HG03025 (cell line): ENCODE data around the gene ADAMTS17.
A peak's percentile ranks its signal among the peaks of the same experiment; 100 is the strongest.
"Not testable (repeated sequence)": the region's sequence is repeated elsewhere in the genome, so short reads cannot be mapped to it uniquely, and the experiment has no call there.

Experiments
- ATAC-seq: cut with Tn5 transposase; IDR thresholded peaks from one replicate; pipeline ENCODE4 v1.9.1; 2021; ENCODE audit warnings: mild to moderate bottlenecking, moderate library complexity; ENCODE audit not compliant: unreplicated experiment, low FRiP score

Gene ADAMTS17

DNA sequence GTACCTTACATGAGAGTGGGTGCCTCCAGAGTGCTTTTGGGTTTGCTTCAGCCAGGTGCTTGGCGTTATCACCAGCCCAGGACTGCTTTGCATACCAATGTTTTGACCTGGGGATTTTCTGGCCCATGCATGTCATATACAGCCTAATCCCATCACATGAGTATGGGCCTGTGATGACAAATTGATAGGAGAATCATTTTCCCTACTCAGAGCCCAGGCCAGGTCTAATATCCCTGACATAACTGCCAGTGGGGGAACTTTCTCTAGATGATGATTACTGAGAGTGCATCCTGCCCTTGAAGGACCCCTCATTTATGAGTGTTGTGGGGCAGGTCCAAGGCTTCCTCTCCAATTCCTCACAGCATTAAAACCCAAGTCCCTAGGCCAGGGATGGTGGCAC, 411.1 kb downstream of the ADAMTS17 start:
- no peak for ATAC-seq

- ATAC-seq, result no peak
Measured at GRCh38 chr15:99929266-99929665, 412.5 kb downstream of the ADAMTS17 start.

- ATAC-seq, result peak; percentile 70
Measured at GRCh38 chr15:99928429-99928981, 413.3 kb downstream of the ADAMTS17 start.

- ATAC-seq, result not testable (repeated sequence)
Measured at GRCh38 chr15:99926532-99926931, 415.2 kb downstream of the ADAMTS17 start.

DNA sequence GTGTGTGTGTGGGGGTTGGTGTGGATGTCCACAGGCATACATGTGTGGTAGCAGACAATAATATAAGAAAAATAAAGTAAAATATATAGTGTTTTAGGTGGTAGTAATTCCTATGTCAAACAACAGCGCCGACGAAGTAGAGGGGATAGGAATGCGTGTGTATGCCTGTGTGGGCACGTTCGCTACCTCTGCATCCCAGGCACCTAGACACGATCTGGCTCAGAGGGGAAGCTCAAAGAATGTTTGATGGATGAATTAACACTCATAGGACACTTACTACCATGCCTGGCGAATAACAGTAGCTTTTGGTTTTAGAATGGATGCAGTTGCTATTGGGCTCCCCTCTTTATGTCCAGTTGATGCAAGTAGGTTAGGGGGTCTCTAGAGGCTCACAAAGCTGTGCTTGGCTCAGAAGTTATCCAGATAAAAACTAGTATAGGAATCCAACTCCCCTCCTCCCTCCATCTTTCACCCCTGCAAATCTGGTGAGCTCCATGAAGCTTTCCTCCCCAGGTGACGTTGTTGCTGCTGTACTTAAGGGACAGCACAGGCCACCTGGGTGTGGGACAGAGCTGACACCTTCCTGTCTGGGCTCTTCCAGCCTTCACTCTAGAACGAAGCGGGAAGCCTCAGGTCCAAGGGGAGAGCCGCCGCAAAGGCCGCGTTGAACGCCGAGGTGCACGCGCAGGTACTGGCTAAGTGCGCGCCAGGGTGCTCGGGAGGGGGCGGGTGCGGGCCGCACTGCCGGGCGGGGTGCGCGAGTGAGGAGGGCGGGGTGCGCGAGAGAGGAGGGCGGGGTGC, 415.9 kb downstream of the ADAMTS17 start:
- ATAC-seq, result no peak

GRCh38 chr15:99923711-99924110, 418.1 kb downstream of the ADAMTS17 start:
- ATAC-seq, result no peak
